HEK293 (cell line): ENCODE measurements around the gene CAMK2G.

Source experiments
- SETDB1 ChIP-seq: IDR thresholded peaks from one replicate; pipeline ENCODE4 v1.6.1; 2017; ENCODE audit warnings: mild to moderate bottlenecking, low read length, moderate library complexity, mixed read lengths; ENCODE audit not compliant: insufficient read length
- ZBTB1 ChIP-seq: fragments of 450-650 bp; formaldehyde crosslinking; IDR thresholded peaks from 2 replicates; pipeline ENCODE4 v1.5.1; 2016; ENCODE audit warnings: missing biosample characterization, missing genetic modification characterization

DNA sequence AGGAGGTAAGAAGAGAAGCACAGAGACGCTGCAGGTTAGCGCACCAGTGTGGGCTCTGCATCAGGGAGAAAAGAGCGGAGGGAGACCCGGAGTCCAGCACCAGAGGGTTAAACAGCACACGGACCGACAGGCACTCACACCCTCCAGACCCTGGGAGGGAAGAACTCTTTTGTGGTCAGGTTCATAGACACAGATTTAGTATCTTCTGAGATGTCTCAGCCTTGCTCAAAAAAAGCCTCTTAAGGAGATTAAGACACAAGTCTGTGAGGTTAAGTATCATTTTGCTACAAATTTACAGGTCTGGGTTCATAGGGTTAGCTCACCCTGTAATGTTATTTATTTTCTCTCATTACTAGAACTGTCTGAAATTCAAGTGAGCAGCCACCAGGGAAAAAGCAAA lies 46.2 kb downstream of the CAMK2G start:
- TF ChIP-seq SETDB1: no peak
- TF ChIP-seq ZBTB1: no peak
